NCI-H1436 (cell line): ENCODE measurements around the gene ACOX1.

ENCODE experiments used
- DNase-seq: peaks from one replicate; lab custom pipeline; 2025; lab: John Stamatoyannopoulos, UW

ACOX1 gene

GRCh38 chr17:75891605-75892555 lies 87.1 kb downstream of the ACOX1 start:
- no peak for DNase-seq
